A673 (cell line): Measurements from ENCODE around the gene PCDHGA9.
"Not testable (repeated sequence)": the region's sequence is repeated elsewhere in the genome, so short reads cannot be mapped to it uniquely, and the experiment has no call there.

Source experiments
- EZH2 ChIP-seq: fragments of 200-600 bp; sonication (generic); IDR thresholded peaks from 2 replicates; pipeline ENCODE4 v1.6.1; 2017; ENCODE audit warnings: borderline replicate concordance, low read depth, mild to moderate bottlenecking, mixed read lengths, antibody characterized with exemption, low read length; ENCODE audit not compliant: poor library complexity, severe bottlenecking
- TF ChIP-seq, protein P1 (sequence below): fragments of 300-800, 200-600 bp; sonication (generic); conservative IDR thresholded peaks from 2 replicates; pipeline ENCODE4 v1.5.1; 2017; ENCODE audit warnings: low read depth, mild to moderate bottlenecking, antibody characterized with exemption, low read length, moderate library complexity, mixed read lengths

DNA sequence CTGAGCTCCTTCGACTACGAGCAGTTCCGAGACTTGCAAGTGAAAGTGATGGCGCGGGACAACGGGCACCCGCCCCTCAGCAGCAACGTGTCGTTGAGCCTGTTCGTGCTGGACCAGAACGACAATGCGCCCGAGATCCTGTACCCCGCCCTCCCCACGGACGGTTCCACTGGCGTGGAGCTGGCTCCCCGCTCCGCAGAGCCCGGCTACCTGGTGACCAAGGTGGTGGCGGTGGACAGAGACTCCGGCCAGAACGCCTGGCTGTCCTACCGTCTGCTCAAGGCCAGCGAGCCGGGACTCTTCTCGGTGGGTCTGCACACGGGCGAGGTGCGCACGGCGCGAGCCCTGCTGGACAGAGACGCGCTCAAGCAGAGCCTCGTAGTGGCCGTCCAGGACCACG lies 29.7 kb downstream of the PCDHGA9 start:
- TF ChIP-seq, protein P1, sequence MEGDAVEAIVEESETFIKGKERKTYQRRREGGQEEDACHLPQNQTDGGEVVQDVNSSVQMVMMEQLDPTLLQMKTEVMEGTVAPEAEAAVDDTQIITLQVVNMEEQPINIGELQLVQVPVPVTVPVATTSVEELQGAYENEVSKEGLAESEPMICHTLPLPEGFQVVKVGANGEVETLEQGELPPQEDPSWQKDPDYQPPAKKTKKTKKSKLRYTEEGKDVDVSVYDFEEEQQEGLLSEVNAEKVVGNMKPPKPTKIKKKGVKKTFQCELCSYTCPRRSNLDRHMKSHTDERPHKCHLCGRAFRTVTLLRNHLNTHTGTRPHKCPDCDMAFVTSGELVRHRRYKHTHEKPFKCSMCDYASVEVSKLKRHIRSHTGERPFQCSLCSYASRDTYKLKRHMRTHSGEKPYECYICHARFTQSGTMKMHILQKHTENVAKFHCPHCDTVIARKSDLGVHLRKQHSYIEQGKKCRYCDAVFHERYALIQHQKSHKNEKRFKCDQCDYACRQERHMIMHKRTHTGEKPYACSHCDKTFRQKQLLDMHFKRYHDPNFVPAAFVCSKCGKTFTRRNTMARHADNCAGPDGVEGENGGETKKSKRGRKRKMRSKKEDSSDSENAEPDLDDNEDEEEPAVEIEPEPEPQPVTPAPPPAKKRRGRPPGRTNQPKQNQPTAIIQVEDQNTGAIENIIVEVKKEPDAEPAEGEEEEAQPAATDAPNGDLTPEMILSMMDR = not testable (repeated sequence)
- not testable (repeated sequence) for TF ChIP-seq EZH2
